Measurements from ENCODE around the gene CFAP61. TPM values are rescaled to one million over a fixed set of nuclear protein-coding genes. Genes with fewer than 3 reads are reported as not detected.
"Not testable (repeated sequence)": the region's sequence is repeated elsewhere in the genome, so short reads cannot be mapped to it uniquely, and the experiment has no call there.

Gene CFAP61
- total RNA-seq, 4 donors from 2014 or later, result 17.1 to 94.8 (median 41.4) TPM

DNA sequence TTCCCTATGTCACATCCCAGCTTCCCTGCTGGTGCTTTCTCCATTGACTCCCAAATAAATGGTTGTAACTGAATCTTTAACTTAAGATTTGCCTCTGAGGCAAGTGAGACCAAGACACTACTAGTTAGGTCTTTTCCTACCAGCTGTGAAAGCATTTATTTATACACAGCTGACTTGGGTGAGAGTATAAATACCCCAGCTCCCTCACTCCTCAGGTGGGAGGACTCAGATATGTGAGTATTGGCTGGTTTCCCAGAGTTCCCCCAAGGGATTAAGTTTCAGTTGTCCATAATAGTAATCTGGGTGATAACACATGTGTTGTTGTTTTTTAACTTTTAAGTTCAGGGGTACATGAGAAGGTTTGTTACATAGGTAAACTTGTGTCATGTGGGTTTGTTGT, 49.8 kb downstream of the CFAP61 start:
- no peaks in the 10 kb centered on the region for H3K27me3 ChIP-seq
- H3K36me3 ChIP-seq, result peaks cover 0 to 15% of the 10 kb centered on the region in 2 donors
- no peak for DNase-seq
- ATAC-seq, result no peak
- in situ Hi-C loops (cut with MboI; ENCODE audit: low sequenced_read_pairs in 4 of 4) (no loop called here), intact Hi-C loops (cut with DNase I; ENCODE audit: low total_unique reads) (no loop called here)
- peaks cover 20 to 22% of the 10 kb centered on the region in 2 donors for H3K4me1 ChIP-seq
- TF ChIP-seq, protein P1, sequence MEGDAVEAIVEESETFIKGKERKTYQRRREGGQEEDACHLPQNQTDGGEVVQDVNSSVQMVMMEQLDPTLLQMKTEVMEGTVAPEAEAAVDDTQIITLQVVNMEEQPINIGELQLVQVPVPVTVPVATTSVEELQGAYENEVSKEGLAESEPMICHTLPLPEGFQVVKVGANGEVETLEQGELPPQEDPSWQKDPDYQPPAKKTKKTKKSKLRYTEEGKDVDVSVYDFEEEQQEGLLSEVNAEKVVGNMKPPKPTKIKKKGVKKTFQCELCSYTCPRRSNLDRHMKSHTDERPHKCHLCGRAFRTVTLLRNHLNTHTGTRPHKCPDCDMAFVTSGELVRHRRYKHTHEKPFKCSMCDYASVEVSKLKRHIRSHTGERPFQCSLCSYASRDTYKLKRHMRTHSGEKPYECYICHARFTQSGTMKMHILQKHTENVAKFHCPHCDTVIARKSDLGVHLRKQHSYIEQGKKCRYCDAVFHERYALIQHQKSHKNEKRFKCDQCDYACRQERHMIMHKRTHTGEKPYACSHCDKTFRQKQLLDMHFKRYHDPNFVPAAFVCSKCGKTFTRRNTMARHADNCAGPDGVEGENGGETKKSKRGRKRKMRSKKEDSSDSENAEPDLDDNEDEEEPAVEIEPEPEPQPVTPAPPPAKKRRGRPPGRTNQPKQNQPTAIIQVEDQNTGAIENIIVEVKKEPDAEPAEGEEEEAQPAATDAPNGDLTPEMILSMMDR (IDR thresholded peaks at IDR 0.05 in 4 of 5, conservative IDR thresholded peaks at IDR 0.05 in 1 of 5), result no peak
- TF ChIP-seq POLR2A (IDR thresholded peaks at IDR 0.05), result no peak
- peak overlapping the region; percentile 68 to 86 (median 70) for H3K27ac ChIP-seq
- H3K9me3 ChIP-seq, result no peaks in the 10 kb centered on the region
- no peak overlapping the region for H3K4me3 ChIP-seq

GRCh38 chr20:20102716-20103258, 50.5 kb downstream of the CFAP61 start:
- in situ Hi-C loops (cut with MboI; ENCODE audit: low sequenced_read_pairs in 4 of 4) (no loop called here), intact Hi-C loops (cut with DNase I; ENCODE audit: low total_unique reads) (no loop called here)
- no peaks in the 10 kb centered on the region for H3K27me3 ChIP-seq
- peaks cover 0 to 20% of the 10 kb centered on the region in 2 donors for H3K36me3 ChIP-seq
- no peak overlapping the region for H3K4me3 ChIP-seq
- H3K27ac ChIP-seq, result peak overlapping the region; percentile 68 to 86 (median 70)
- peaks cover 20 to 22% of the 10 kb centered on the region in 2 donors for H3K4me1 ChIP-seq
- no peak for DNase-seq
- H3K9me3 ChIP-seq, result no peaks in the 10 kb centered on the region
- TF ChIP-seq, protein P1 (IDR thresholded peaks at IDR 0.05 in 4 of 5, conservative IDR thresholded peaks at IDR 0.05 in 1 of 5), result no peak
- TF ChIP-seq POLR2A (IDR thresholded peaks at IDR 0.05), result no peak
- peak in 1 of 2 donors; percentile 91 for ATAC-seq

GRCh38 chr20:20103486-20103885, 51.2 kb downstream of the CFAP61 start:
- intact Hi-C loops (cut with DNase I; ENCODE audit: low total_unique reads), result no loop called here
- peak overlapping the region; percentile 68 to 86 (median 70) for H3K27ac ChIP-seq
- H3K4me1 ChIP-seq, result peaks cover 20 to 22% of the 10 kb centered on the region in 2 donors
- peaks cover 0 to 26% of the 10 kb centered on the region in 2 donors for H3K36me3 ChIP-seq
- H3K9me3 ChIP-seq, result no peaks in the 10 kb centered on the region
- no peak overlapping the region for H3K4me3 ChIP-seq
- H3K27me3 ChIP-seq, result no peaks in the 10 kb centered on the region
- in situ Hi-C loops (cut with MboI; ENCODE audit: low sequenced_read_pairs in 4 of 4), result no loop called here
- DNase-seq, result no peak
- ATAC-seq, result no peak
- TF ChIP-seq, protein P1 (IDR thresholded peaks at IDR 0.05 in 4 of 5, conservative IDR thresholded peaks at IDR 0.05 in 1 of 5), result no peak
- no peak for TF ChIP-seq POLR2A (IDR thresholded peaks at IDR 0.05)

GRCh38 chr20:20123187-20123586, 70.9 kb downstream of the CFAP61 start:
- DNase-seq; intact Hi-C loops (cut with DNase I; ENCODE audit: low total_unique reads); in situ Hi-C loops (cut with MboI; ENCODE audit: low sequenced_read_pairs in 4 of 4); H3K36me3 ChIP-seq; ATAC-seq; H3K27ac ChIP-seq; H3K9me3 ChIP-seq; H3K4me1 ChIP-seq; H3K4me3 ChIP-seq; H3K27me3 ChIP-seq: not testable (repeated sequence)

- TF ChIP-seq, protein P1 (IDR thresholded peaks at IDR 0.05 in 4 of 5, conservative IDR thresholded peaks at IDR 0.05 in 1 of 5), result peak in 3 of 5 experiments; percentile 28 to 41 (median 38)
- TF ChIP-seq POLR2A (IDR thresholded peaks at IDR 0.05), result no peak
- Histone ChIP-seq H3K4me1 (peaks cover 3 to 10% of the 10 kb centered on the region in 2 donors), H3K27me3 (no peaks in the 10 kb centered on the region), H3K36me3 (no peaks in the 10 kb centered on the region), H3K9me3 (no peaks in the 10 kb centered on the region), H3K4me3 (no peak overlapping the region), H3K27ac (no peak overlapping the region)
- no peak for DNase-seq
- in situ Hi-C loops (cut with MboI; ENCODE audit: low sequenced_read_pairs in 4 of 4), result no loop called here
- intact Hi-C loops (cut with DNase I; ENCODE audit: low total_unique reads), result loop anchor here (1.0 kb wide), 1 partner anchor 107 kb away; no protein-coding TSS in a partner anchor
- peak; percentile 53 to 87 for ATAC-seq
Measured at GRCh38 chr20:20130399-20130798, 78.1 kb downstream of the CFAP61 start.
